ENCODE data around the gene EEA1. TPM values are rescaled to one million over a fixed set of nuclear protein-coding genes. Genes with fewer than 3 reads are reported as not detected.
"Not testable (repeated sequence)": the region's sequence is repeated elsewhere in the genome, so short reads cannot be mapped to it uniquely, and the experiment has no call there.

EEA1 gene
- total RNA-seq, 1 donor from 2014 or later = 59.2 TPM

- Histone ChIP-seq H3K27ac (no peak overlapping the region), H3K9me3 (peaks cover 5% of the 10 kb centered on the region), H3K27me3 (no peaks in the 10 kb centered on the region), H3K4me1 (peaks cover 5% of the 10 kb centered on the region), H3K4me3 (no peak overlapping the region), H3K36me3 (no peaks in the 10 kb centered on the region)
- no peak for DNase-seq (ENCODE audit: extremely low spot score in 2 of 2)
- intact Hi-C loops (cut with DNase I) = no loop called here
- no peak for TF ChIP-seq POLR2A (IDR thresholded peaks at IDR 0.05)
- no peak for TF ChIP-seq CTCF (IDR thresholded peaks at IDR 0.05)
- no peak for TF ChIP-seq POLR2AphosphoS5 (IDR thresholded peaks at IDR 0.05; ENCODE audit: insufficient read depth in 1 of 2, low read depth in 1 of 2)
Observed at GRCh38 chr12:92971859-92972524, 42.9 kb upstream of the EEA1 start.

- H3K4me1 ChIP-seq = peaks cover 5% of the 10 kb centered on the region
- no peaks in the 10 kb centered on the region for H3K36me3 ChIP-seq
- no peak for DNase-seq (ENCODE audit: extremely low spot score in 2 of 2)
- no peak overlapping the region for H3K27ac ChIP-seq
- intact Hi-C loops (cut with DNase I) = no loop called here
- no peaks in the 10 kb centered on the region for H3K27me3 ChIP-seq
- TF ChIP-seq POLR2AphosphoS5 (IDR thresholded peaks at IDR 0.05; ENCODE audit: insufficient read depth in 1 of 2, low read depth in 1 of 2) (no peak), POLR2A (IDR thresholded peaks at IDR 0.05) (no peak), CTCF (IDR thresholded peaks at IDR 0.05) (no peak)
- H3K9me3 ChIP-seq = no peaks in the 10 kb centered on the region
- H3K4me3 ChIP-seq = no peak overlapping the region
Observed at GRCh38 chr12:92968176-92968813, 39.2 kb upstream of the EEA1 start.

- H3K27ac ChIP-seq; intact Hi-C loops (cut with DNase I); H3K36me3 ChIP-seq; H3K4me1 ChIP-seq; H3K27me3 ChIP-seq; H3K4me3 ChIP-seq; H3K9me3 ChIP-seq; DNase-seq (ENCODE audit: extremely low spot score in 2 of 2): not testable (repeated sequence)
Observed at GRCh38 chr12:92964378-92964777, 35.3 kb upstream of the EEA1 start.

- intact Hi-C loops (cut with DNase I) = no loop called here
- no peak overlapping the region for H3K4me3 ChIP-seq
Observed at GRCh38 chr12:92961949-92962348, 32.9 kb upstream of the EEA1 start.

GRCh38 chr12:92955997-92956663 is 27.0 kb upstream of the EEA1 start:
- no peak for DNase-seq (ENCODE audit: extremely low spot score in 2 of 2)
- Histone ChIP-seq H3K36me3 (no peaks in the 10 kb centered on the region), H3K27me3 (no peaks in the 10 kb centered on the region), H3K27ac (no peak overlapping the region), H3K4me3 (no peak overlapping the region), H3K4me1 (no peaks in the 10 kb centered on the region), H3K9me3 (no peaks in the 10 kb centered on the region)
- TF ChIP-seq POLR2AphosphoS5 (IDR thresholded peaks at IDR 0.05; ENCODE audit: insufficient read depth in 1 of 2, low read depth in 1 of 2) = no peak
- TF ChIP-seq CTCF (IDR thresholded peaks at IDR 0.05) = no peak
- TF ChIP-seq POLR2A (IDR thresholded peaks at IDR 0.05) = no peak
- intact Hi-C loops (cut with DNase I) = no loop called here

More at GRCh38 chr12:92961949-92962348, 32.9 kb upstream of the EEA1 start:
- no peaks in the 10 kb centered on the region for H3K9me3 ChIP-seq
- DNase-seq (ENCODE audit: extremely low spot score in 2 of 2) = no peak
- H3K36me3 ChIP-seq = no peaks in the 10 kb centered on the region
- TF ChIP-seq POLR2A (IDR thresholded peaks at IDR 0.05) (no peak), POLR2AphosphoS5 (IDR thresholded peaks at IDR 0.05; ENCODE audit: insufficient read depth in 1 of 2, low read depth in 1 of 2) (no peak), CTCF (IDR thresholded peaks at IDR 0.05) (no peak)
- no peaks in the 10 kb centered on the region for H3K27me3 ChIP-seq
- no peak overlapping the region for H3K27ac ChIP-seq
- H3K4me1 ChIP-seq = no peaks in the 10 kb centered on the region

All from vagina (tissue), 2 donors.